ENCODE measurements around the gene HLF.
A peak's percentile ranks its signal among the peaks of the same experiment; 100 is the strongest.

The HLF gene

GRCh38 chr17:55318715-55319487 is 54.1 kb downstream of the HLF start:
- no peak for TF ChIP-seq CTCF (IDR thresholded peaks at IDR 0.05; ENCODE audit: low read depth, low read length)
- H3K4me3 ChIP-seq (ENCODE audit: low read depth, low read length) = no peak overlapping the region

GRCh38 chr17:55319933-55320593 is 55.3 kb downstream of the HLF start:
- H3K4me3 ChIP-seq (ENCODE audit: low read depth, low read length) = no peak overlapping the region
- no peak for TF ChIP-seq CTCF (IDR thresholded peaks at IDR 0.05; ENCODE audit: low read depth, low read length)

GRCh38 chr17:55320594-55321426 is 56.0 kb downstream of the HLF start:
- TF ChIP-seq CTCF (IDR thresholded peaks at IDR 0.05; ENCODE audit: low read depth, low read length) = no peak
- peak overlapping the region; percentile 37 for H3K4me3 ChIP-seq (ENCODE audit: low read depth, low read length)

GRCh38 chr17:55321427-55322060 is 56.8 kb downstream of the HLF start:
- peak overlapping the region; percentile 37 for H3K4me3 ChIP-seq (ENCODE audit: low read depth, low read length)
- no peak for TF ChIP-seq CTCF (IDR thresholded peaks at IDR 0.05; ENCODE audit: low read depth, low read length)

GRCh38 chr17:55322453-55322985 is 57.8 kb downstream of the HLF start:
- no peak overlapping the region for H3K4me3 ChIP-seq (ENCODE audit: low read depth, low read length)
- TF ChIP-seq CTCF (IDR thresholded peaks at IDR 0.05; ENCODE audit: low read depth, low read length) = no peak

GRCh38 chr17:55323518-55324295 is 58.9 kb downstream of the HLF start:
- no peak overlapping the region for H3K4me3 ChIP-seq (ENCODE audit: low read depth, low read length)
- TF ChIP-seq CTCF (IDR thresholded peaks at IDR 0.05; ENCODE audit: low read depth, low read length) = no peak
